Activated effector memory CD4-positive, alpha-beta T cell treated with anti-CD3 and anti-CD28 coated beads, Interleukin-2, amount 50 U/mL, for 16 hours (primary cell): ENCODE results near the gene OXSM.

Source experiments
- DNase-seq: peaks from one replicate; pipeline ENCODE4 v3.0.0-alpha.2; 2020

The OXSM gene

GRCh38 chr3:25789596-25790556 is at the start of gene OXSM:
Gene OXSM (plus strand): TSS chr3:25790090. CDS start chr3:25791021, 931 bp downstream.
- DNase-seq, result peak; percentile 97

- DNase-seq, result no peak
Observed at GRCh38 chr3:25744470-25744869, 45.4 kb upstream of the OXSM start.

GRCh38 chr3:25747033-25747432 is 42.9 kb upstream of the OXSM start:
- no peak for DNase-seq

GRCh38 chr3:25748189-25748588 is 41.7 kb upstream of the OXSM start:
- DNase-seq, result no peak

GRCh38 chr3:25749031-25749581 is 40.8 kb upstream of the OXSM start:
- no peak for DNase-seq

- no peak for DNase-seq
Observed at GRCh38 chr3:25751048-25751447, 38.8 kb upstream of the OXSM start.

- no peak for DNase-seq
Observed at GRCh38 chr3:25751725-25752124, 38.2 kb upstream of the OXSM start.

- no peak for DNase-seq
Observed at GRCh38 chr3:25768851-25769250, 21.0 kb upstream of the OXSM start.

GRCh38 chr3:25775936-25776335 is 14.0 kb upstream of the OXSM start:
- DNase-seq, result no peak

- DNase-seq, result no peak
Observed at GRCh38 chr3:25780618-25781017, 9.3 kb upstream of the OXSM start.

GRCh38 chr3:25781145-25781757 is 8.6 kb upstream of the OXSM start:
- DNase-seq, result no peak

- DNase-seq, result no peak
Observed at GRCh38 chr3:25781758-25782594, 7.9 kb upstream of the OXSM start.

GRCh38 chr3:25782636-25782937 is 7.3 kb upstream of the OXSM start:
- no peak for DNase-seq

- DNase-seq, result peak; percentile 95
Observed at GRCh38 chr3:25782938-25783660, 6.8 kb upstream of the OXSM start, which contains the start of gene NGLY1. Gene NGLY1 (minus strand): TSS chr3:25783443. CDS start chr3:25783390, 53 bp downstream.

- DNase-seq, result no peak
Observed at GRCh38 chr3:25783661-25784512, 6.0 kb upstream of the OXSM start.

GRCh38 chr3:25784971-25785370 is 4.9 kb upstream of the OXSM start:
- no peak for DNase-seq

GRCh38 chr3:25785826-25786225 is 4.1 kb upstream of the OXSM start:
- DNase-seq, result no peak

GRCh38 chr3:25787689-25788088 is 2.2 kb upstream of the OXSM start:
- DNase-seq, result no peak

- no peak for DNase-seq
Observed at GRCh38 chr3:25789209-25789595, 688 bp upstream of the OXSM start.

GRCh38 chr3:25801786-25802185 is 11.9 kb downstream of the OXSM start:
- DNase-seq, result no peak

GRCh38 chr3:25803833-25804232 is 13.9 kb downstream of the OXSM start:
- DNase-seq, result no peak
